Measurements from ENCODE around the gene CREBRF.
A peak's percentile ranks its signal among the peaks of the same experiment; 100 is the strongest.

CREBRF gene, protein sequence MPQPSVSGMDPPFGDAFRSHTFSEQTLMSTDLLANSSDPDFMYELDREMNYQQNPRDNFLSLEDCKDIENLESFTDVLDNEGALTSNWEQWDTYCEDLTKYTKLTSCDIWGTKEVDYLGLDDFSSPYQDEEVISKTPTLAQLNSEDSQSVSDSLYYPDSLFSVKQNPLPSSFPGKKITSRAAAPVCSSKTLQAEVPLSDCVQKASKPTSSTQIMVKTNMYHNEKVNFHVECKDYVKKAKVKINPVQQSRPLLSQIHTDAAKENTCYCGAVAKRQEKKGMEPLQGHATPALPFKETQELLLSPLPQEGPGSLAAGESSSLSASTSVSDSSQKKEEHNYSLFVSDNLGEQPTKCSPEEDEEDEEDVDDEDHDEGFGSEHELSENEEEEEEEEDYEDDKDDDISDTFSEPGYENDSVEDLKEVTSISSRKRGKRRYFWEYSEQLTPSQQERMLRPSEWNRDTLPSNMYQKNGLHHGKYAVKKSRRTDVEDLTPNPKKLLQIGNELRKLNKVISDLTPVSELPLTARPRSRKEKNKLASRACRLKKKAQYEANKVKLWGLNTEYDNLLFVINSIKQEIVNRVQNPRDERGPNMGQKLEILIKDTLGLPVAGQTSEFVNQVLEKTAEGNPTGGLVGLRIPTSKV

GRCh38 chr5:173055983-173056782, at the start of gene CREBRF:
CREBRF (plus strand) TSS chr5:173056352; CDS start chr5:173080776, 24,424 bp downstream.
- peak; percentile 96 for DNase-seq
- H3K4me3 Mint-ChIP-seq = peak within 1 kb of the TSS; percentile 95
- H3K9me3 Mint-ChIP-seq = no peaks in the 10 kb centered on the region
- peaks cover 17% of the 10 kb centered on the region for H3K27me3 Mint-ChIP-seq (ENCODE audit: low read depth, poor library complexity)
- peak within 1 kb of the TSS; percentile 100 for H3K27ac Mint-ChIP-seq
- H3K36me3 Mint-ChIP-seq (ENCODE audit: low read depth) = no peaks in the 10 kb centered on the region
- no peak for TF ChIP-seq CTCF (IDR thresholded peaks at IDR 0.05)
- peaks cover 30% of the 10 kb centered on the region for H3K4me1 Mint-ChIP-seq

DNA sequence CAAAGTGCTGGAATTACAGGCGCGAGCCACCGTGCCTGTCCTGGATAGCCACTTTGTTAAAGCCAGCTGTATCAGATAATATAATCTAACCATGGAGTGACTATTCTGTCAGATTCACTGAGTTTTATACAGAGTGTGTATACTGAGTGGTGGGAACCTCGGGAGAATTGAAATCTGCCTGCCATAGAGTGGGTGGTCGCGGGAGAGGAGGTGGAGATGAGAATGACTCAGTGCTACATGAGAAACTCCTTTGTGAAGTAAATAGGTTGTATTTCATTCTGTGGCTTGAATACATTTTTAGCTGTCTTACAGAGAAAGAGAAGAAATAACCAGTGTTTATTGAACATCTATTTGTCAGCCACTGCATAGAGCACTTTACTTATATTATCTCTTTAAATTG, 46.1 kb upstream of the CREBRF start:
- no peaks in the 10 kb centered on the region for H3K9me3 Mint-ChIP-seq
- peaks cover 27% of the 10 kb centered on the region for H3K4me1 Mint-ChIP-seq
- no peak overlapping the region for H3K27ac Mint-ChIP-seq
- peaks cover 33% of the 10 kb centered on the region for H3K36me3 Mint-ChIP-seq (ENCODE audit: low read depth)
- no peak overlapping the region for H3K4me3 Mint-ChIP-seq
- TF ChIP-seq CTCF (IDR thresholded peaks at IDR 0.05) = no peak
- no peaks in the 10 kb centered on the region for H3K27me3 Mint-ChIP-seq (ENCODE audit: low read depth, poor library complexity)
- no peak for DNase-seq

GRCh38 chr5:173010547-173011464, 45.3 kb upstream of the CREBRF start:
- TF ChIP-seq CTCF (IDR thresholded peaks at IDR 0.05) = peak; percentile 38
- Mint-ChIP-seq H3K4me1 (peaks cover 30% of the 10 kb centered on the region), H3K27ac (peak overlapping the region; percentile 77), H3K9me3 (no peaks in the 10 kb centered on the region), H3K4me3 (no peak overlapping the region), H3K36me3 (ENCODE audit: low read depth) (peaks cover 33% of the 10 kb centered on the region), H3K27me3 (ENCODE audit: low read depth, poor library complexity) (no peaks in the 10 kb centered on the region)
- peak; percentile 30 for DNase-seq

GRCh38 chr5:173011566-173011965, 44.6 kb upstream of the CREBRF start:
- H3K4me3 Mint-ChIP-seq = no peak overlapping the region
- H3K27ac Mint-ChIP-seq = no peak overlapping the region
- H3K4me1 Mint-ChIP-seq = peaks cover 38% of the 10 kb centered on the region
- TF ChIP-seq CTCF (IDR thresholded peaks at IDR 0.05) = no peak
- DNase-seq = no peak
- no peaks in the 10 kb centered on the region for H3K27me3 Mint-ChIP-seq (ENCODE audit: low read depth, poor library complexity)
- peaks cover 32% of the 10 kb centered on the region for H3K36me3 Mint-ChIP-seq (ENCODE audit: low read depth)
- H3K9me3 Mint-ChIP-seq = no peaks in the 10 kb centered on the region

GRCh38 chr5:173012882-173013281, 43.3 kb upstream of the CREBRF start:
- TF ChIP-seq CTCF (IDR thresholded peaks at IDR 0.05) = no peak
- DNase-seq = no peak
- Mint-ChIP-seq H3K9me3 (peaks cover under 1% of the 10 kb centered on the region), H3K27ac (no peak overlapping the region), H3K4me3 (no peak overlapping the region), H3K27me3 (ENCODE audit: low read depth, poor library complexity) (no peaks in the 10 kb centered on the region), H3K36me3 (ENCODE audit: low read depth) (peaks cover 23% of the 10 kb centered on the region), H3K4me1 (peaks cover 36% of the 10 kb centered on the region)
